ENCODE measurements around the gene GLRA1.
"Not testable (repeated sequence)": the region's sequence is repeated elsewhere in the genome, so short reads cannot be mapped to it uniquely, and the experiment has no call there.

The GLRA1 gene

GRCh38 chr5:151912360-151912759 is 12.3 kb downstream of the GLRA1 start:
- DNase-seq = no peak

GRCh38 chr5:151911011-151911410 is 13.6 kb downstream of the GLRA1 start:
- DNase-seq = no peak

GRCh38 chr5:151909628-151910027 is 15.0 kb downstream of the GLRA1 start:
- DNase-seq = no peak

GRCh38 chr5:151906246-151906645 is 18.4 kb downstream of the GLRA1 start:
- DNase-seq = no peak

- DNase-seq = no peak
Measured at GRCh38 chr5:151905557-151905961, 19.1 kb downstream of the GLRA1 start.

- no peak for DNase-seq
Measured at GRCh38 chr5:151904909-151905308, 19.7 kb downstream of the GLRA1 start.

- DNase-seq = no peak
Measured at GRCh38 chr5:151904127-151904526, 20.5 kb downstream of the GLRA1 start.

- DNase-seq = no peak
Measured at GRCh38 chr5:151903243-151903653, 21.4 kb downstream of the GLRA1 start.

- DNase-seq = no peak
Measured at GRCh38 chr5:151902215-151902614, 22.4 kb downstream of the GLRA1 start.

GRCh38 chr5:151901611-151902010 is 23.0 kb downstream of the GLRA1 start:
- DNase-seq = no peak

GRCh38 chr5:151900891-151901290 is 23.8 kb downstream of the GLRA1 start:
- DNase-seq = no peak

- DNase-seq = no peak
Measured at GRCh38 chr5:151899399-151899798, 25.3 kb downstream of the GLRA1 start.

- DNase-seq = no peak
Measured at GRCh38 chr5:151897896-151898295, 26.8 kb downstream of the GLRA1 start.

- no peak for DNase-seq
Measured at GRCh38 chr5:151897020-151897552, 27.6 kb downstream of the GLRA1 start.

GRCh38 chr5:151896031-151896691 is 28.5 kb downstream of the GLRA1 start:
- no peak for DNase-seq

GRCh38 chr5:151895660-151896030 is 29.0 kb downstream of the GLRA1 start:
- no peak for DNase-seq

GRCh38 chr5:151893485-151893884 is 31.2 kb downstream of the GLRA1 start:
- not testable (repeated sequence) for DNase-seq

- DNase-seq = no peak
Measured at GRCh38 chr5:151892393-151892792, 32.3 kb downstream of the GLRA1 start.

GRCh38 chr5:151890299-151890698 is 34.4 kb downstream of the GLRA1 start:
- DNase-seq = no peak

GRCh38 chr5:151889614-151890013 is 35.0 kb downstream of the GLRA1 start:
- DNase-seq = no peak

GRCh38 chr5:151886546-151887275 is 37.9 kb downstream of the GLRA1 start:
- no peak for DNase-seq

GRCh38 chr5:151885138-151885908 is 39.3 kb downstream of the GLRA1 start:
- no peak for DNase-seq

- no peak for DNase-seq
Measured at GRCh38 chr5:151881621-151882225, 42.9 kb downstream of the GLRA1 start.
